Anterior cingulate cortex (tissue), 58 donors: ENCODE results near the gene SLC35F3.

Source experiments
- DNase-seq, 58 donors: peaks; one replicate each; lab custom pipeline; 2025; lab: John Stamatoyannopoulos, UW

The SLC35F3 gene

DNA sequence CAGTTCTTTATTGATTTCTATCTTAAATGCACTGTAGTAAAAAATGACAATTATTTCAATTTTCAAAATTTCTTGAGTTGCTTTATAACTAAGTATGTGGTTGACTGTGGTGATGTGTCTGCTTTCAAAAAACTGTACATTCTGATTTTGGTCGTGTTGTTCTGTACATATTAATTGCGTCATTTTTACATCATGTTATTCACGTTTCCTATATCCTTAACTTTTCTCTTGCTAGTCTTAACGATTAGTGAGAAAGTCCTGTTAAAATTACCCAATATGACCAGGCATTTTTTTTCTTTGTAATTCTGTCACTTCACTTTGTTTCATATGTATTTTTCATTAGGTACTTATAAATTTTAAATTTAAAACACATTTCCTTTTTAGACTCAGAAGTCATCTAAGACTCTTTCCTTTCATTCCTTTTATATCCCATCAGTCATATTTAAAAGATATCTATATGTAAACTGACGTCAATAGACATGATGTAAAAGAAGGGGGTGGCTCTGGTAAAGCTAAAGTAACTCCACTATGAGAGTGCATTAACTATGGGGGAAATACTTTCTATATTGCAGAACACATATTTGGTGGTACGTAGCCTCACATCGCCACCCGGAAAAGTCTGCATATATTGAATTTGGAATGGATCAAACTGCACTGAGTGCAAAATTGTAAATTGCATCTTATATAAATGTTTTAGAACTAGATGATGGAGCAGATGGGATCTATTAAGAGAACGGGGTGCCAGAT lies 467.7 kb downstream of the SLC35F3 start:
- no peak for DNase-seq

DNA sequence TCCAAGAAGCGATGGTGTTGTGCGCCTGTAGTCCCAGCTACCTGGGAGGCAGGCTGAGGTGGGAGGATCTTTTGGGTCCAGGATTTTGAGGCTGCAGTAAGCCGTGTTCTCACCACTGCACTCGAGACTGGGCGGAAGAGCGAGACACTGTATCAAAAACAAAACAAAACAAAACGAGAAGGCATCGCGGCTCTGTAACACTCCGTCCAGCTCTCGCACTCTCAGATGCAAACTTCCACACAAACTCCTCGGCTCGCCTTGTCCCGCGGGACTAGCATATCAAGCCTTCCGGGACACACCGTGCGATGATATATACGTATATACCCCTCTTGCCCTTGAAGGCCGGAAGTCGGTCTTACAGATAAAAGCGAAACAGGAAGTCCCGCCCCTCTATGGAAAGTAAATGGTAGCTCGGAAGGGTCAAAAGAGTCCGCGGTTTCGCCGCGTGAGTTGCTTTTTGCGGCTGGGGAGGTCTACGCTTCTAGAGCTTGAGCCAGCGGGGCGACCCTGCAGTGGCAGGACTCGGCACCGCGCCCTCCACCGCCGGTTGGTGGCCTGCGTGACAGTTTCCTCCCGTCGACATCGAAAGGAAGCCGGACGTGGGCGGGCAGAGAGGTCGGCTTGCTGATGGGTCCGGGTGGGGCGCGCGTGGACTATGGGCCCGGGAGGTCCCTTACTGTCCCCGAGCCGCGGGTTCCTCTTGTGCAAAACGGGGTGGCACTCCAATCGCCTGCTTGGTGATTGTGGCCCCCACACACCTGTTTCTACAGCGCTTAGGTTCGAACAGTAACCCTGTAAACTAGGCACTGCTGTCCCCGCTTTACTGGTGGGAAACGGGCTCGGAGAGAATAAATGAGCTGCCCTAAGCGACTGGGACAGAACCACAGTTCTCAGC lies 468.8 kb downstream of the SLC35F3 start, which contains the start of gene COA6:
Gene COA6 (plus strand): TSS at position 393 of the 895 bp plus-strand sequence. CDS start 11 bp downstream, at position 404.
- DNase-seq, result peak; percentile 53 to 97 (median 90)

DNA sequence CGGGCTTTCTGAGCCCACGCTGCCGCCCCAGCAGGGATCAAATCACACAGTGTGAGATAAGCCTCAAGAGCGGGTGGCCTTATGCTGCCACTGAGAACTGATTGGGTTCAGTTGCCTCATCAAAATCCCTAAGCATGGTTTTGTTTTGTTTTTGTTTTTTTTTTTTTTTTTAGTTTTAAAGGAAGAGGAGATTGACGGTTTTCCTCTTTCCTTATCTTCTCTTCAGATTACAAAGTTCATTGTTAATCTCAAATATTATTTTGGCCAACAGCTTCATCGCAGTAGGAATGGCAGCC lies 469.4 kb downstream of the SLC35F3 start:
- peak in 1 of 58 donors; percentile 62 for DNase-seq
